Mesenchymal stem cell (in vitro differentiated cells and primary cell): ENCODE measurements around the gene TLR7.

Source experiments
- DNase-seq: peaks from one replicate; pipeline ENCODE4 v3.0.0-alpha.2; 2013
- H2AFZ ChIP-seq: one replicate; pipeline ENCODE4 v1.6.1; 2013; ENCODE audit warnings: low read depth, mild to moderate bottlenecking, control low read depth, inconsistent platforms, low read length, moderate library complexity
- H2AK5ac ChIP-seq: 2 replicates; pipeline ENCODE4 v1.6.1; 2013; ENCODE audit warnings: low read length, moderate library complexity, mild to moderate bottlenecking, inconsistent platforms; ENCODE audit not compliant: severe bottlenecking
- H2BK120ac ChIP-seq: one replicate; pipeline ENCODE4 v1.6.1; 2013; ENCODE audit warnings: low read depth, mild to moderate bottlenecking, inconsistent platforms, low read length, moderate library complexity
- H2BK12ac ChIP-seq, 2 experiments: one replicate each; pipeline ENCODE4 v1.6.1; 2013; ENCODE audit warnings: inconsistent platforms in 2 of 2, low read length in 2 of 2, mild to moderate bottlenecking in 2 of 2, moderate library complexity in 2 of 2, control low read depth in 1 of 2
- H2BK15ac ChIP-seq: one replicate; pipeline ENCODE4 v1.6.1; 2013; ENCODE audit warnings: mild to moderate bottlenecking, low read depth, inconsistent platforms; ENCODE audit not compliant: poor library complexity, severe bottlenecking
- H2BK5ac ChIP-seq: 2 replicates; pipeline ENCODE4 v1.6.1; 2013; ENCODE audit warnings: low read depth, mild to moderate bottlenecking, low read length, control low read depth, inconsistent platforms; ENCODE audit not compliant: poor library complexity, severe bottlenecking
- H3K14ac ChIP-seq, 2 experiments: one replicate each; pipeline ENCODE4 v1.6.1; 2013; ENCODE audit warnings: inconsistent platforms in 2 of 2, low read length in 2 of 2, control low read depth in 1 of 2, mild to moderate bottlenecking in 1 of 2, moderate library complexity in 1 of 2
- H3K18ac ChIP-seq, 2 experiments: one replicate each; pipeline ENCODE4 v1.6.1; 2013; ENCODE audit warnings: inconsistent platforms in 2 of 2, low read length in 2 of 2, control low read depth in 1 of 2, low read depth in 1 of 2, mild to moderate bottlenecking in 1 of 2
- H3K23ac ChIP-seq, 2 experiments: one replicate each; pipeline ENCODE4 v1.6.1; 2013; ENCODE audit warnings: inconsistent platforms in 2 of 2, low read length in 2 of 2, mild to moderate bottlenecking in 2 of 2, moderate library complexity in 2 of 2, control low read depth in 1 of 2
- H3K27ac ChIP-seq: 2 replicates; pipeline ENCODE4 v1.5.1; 2013; ENCODE audit warnings: mild to moderate bottlenecking, moderate library complexity, low read length, control low read depth, inconsistent platforms; ENCODE audit not compliant: poor library complexity, severe bottlenecking
- H3K27me3 ChIP-seq, 2 experiments: 2 replicates each; pipeline versions ENCODE4 v1.6.1 to v1.7.0; 2013; ENCODE audit warnings: low read length in 2 of 2, mild to moderate bottlenecking in 2 of 2, moderate library complexity in 2 of 2, control low read depth in 1 of 2, inconsistent platforms in 1 of 2; ENCODE audit not compliant: control insufficient read depth in 1 of 2, insufficient read depth in 1 of 2
- H3K36me3 ChIP-seq, 2 experiments: 2 replicates each; pipeline versions ENCODE4 v1.6.1 to v1.7.0; 2013; ENCODE audit warnings: low read length in 2 of 2, control low read depth in 1 of 2, inconsistent platforms in 1 of 2, low read depth in 1 of 2, mild to moderate bottlenecking in 1 of 2; ENCODE audit not compliant: insufficient read depth in 2 of 2, control insufficient read depth in 1 of 2
- H3K4ac ChIP-seq, 2 experiments: one replicate each; pipeline ENCODE4 v1.6.1; 2013; ENCODE audit warnings: inconsistent platforms in 2 of 2, low read length in 2 of 2, mild to moderate bottlenecking in 2 of 2, moderate library complexity in 2 of 2, control low read depth in 1 of 2, low read depth in 1 of 2
- H3K4me1 ChIP-seq: 2 replicates; pipeline ENCODE4 v1.6.1; 2013; ENCODE audit warnings: low read depth, low read length, control low read depth; ENCODE audit not compliant: control insufficient read depth, insufficient read depth
- H3K4me2 ChIP-seq: 2 replicates; pipeline ENCODE4 v1.6.1; 2013; ENCODE audit warnings: low read length, mild to moderate bottlenecking, inconsistent platforms; ENCODE audit not compliant: poor library complexity, severe bottlenecking
- H3K4me3 ChIP-seq, 2 experiments: 2 replicates each; pipeline versions ENCODE4 v1.5.1 to v1.7.0; 2013; ENCODE audit warnings: low read length in 2 of 2, mild to moderate bottlenecking in 2 of 2, control low read depth in 1 of 2, low read depth in 1 of 2; ENCODE audit not compliant: insufficient read depth in 1 of 2
- H3K79me1 ChIP-seq: replicated peaks from 2 replicates; pipeline ENCODE4 v1.6.1; 2013; ENCODE audit warnings: mild to moderate bottlenecking, control low read depth, low read length, inconsistent platforms; ENCODE audit not compliant: poor library complexity, severe bottlenecking
- H3K9ac ChIP-seq: 2 replicates; pipeline ENCODE4 v1.7.0; 2013; ENCODE audit warnings: mild to moderate bottlenecking, low read length, moderate library complexity
- H3K9me3 ChIP-seq: 2 replicates; pipeline ENCODE4 v1.7.0; 2013; ENCODE audit warnings: mild to moderate bottlenecking, low read length; ENCODE audit not compliant: control insufficient read depth
- H4K8ac ChIP-seq: one replicate; pipeline ENCODE4 v1.6.1; 2013; ENCODE audit warnings: inconsistent platforms, mild to moderate bottlenecking, low read length, moderate library complexity
- H4K91ac ChIP-seq: one replicate; pipeline ENCODE4 v1.6.1; 2013; ENCODE audit warnings: mild to moderate bottlenecking, low read length, inconsistent platforms
- WGBS: methylation state at CpG from one replicate; pipeline ENCODE4 v1.1.7; 2013; ENCODE audit warnings: mixed read lengths; 5-methylcytosine and 5-hydroxymethylcytosine counted together

Gene TLR7

GRCh38 chrX:12920990-12921389 lies 54.1 kb downstream of the TLR7 start:
- 75% methylated on average over 6 of the region's 8 CpGs for WGBS
- no peak overlapping the region for H3K27ac ChIP-seq
- H3K14ac ChIP-seq = no peak overlapping the region
- no peak overlapping the region for H3K4me2 ChIP-seq
- H3K4me3 ChIP-seq = no peak overlapping the region
- no peak overlapping the region for H2BK15ac ChIP-seq
- H3K36me3 ChIP-seq = no peaks in the 10 kb centered on the region
- no peak overlapping the region for H3K18ac ChIP-seq
- no peaks in the 10 kb centered on the region for H3K4me1 ChIP-seq
- H2BK5ac ChIP-seq = no peak overlapping the region
- H2AK5ac ChIP-seq = no peak overlapping the region
- no peaks in the 10 kb centered on the region for H3K9me3 ChIP-seq
- H3K27me3 ChIP-seq = peaks cover 0 to 6% of the 10 kb centered on the region in 2 experiments
- H2BK120ac ChIP-seq = no peak overlapping the region
- H2BK12ac ChIP-seq = no peak overlapping the region
- no peak overlapping the region for H2AFZ ChIP-seq
- no peaks in the 10 kb centered on the region for H3K79me1 ChIP-seq
- no peak overlapping the region for H3K4ac ChIP-seq
- H3K23ac ChIP-seq = no peak overlapping the region
- H4K8ac ChIP-seq = no peak overlapping the region
- no peak overlapping the region for H4K91ac ChIP-seq
- DNase-seq = no peak
- no peak overlapping the region for H3K9ac ChIP-seq

GRCh38 chrX:12921886-12922598 lies 55.2 kb downstream of the TLR7 start:
- Histone ChIP-seq H3K18ac (no peak overlapping the region), H3K14ac (no peak overlapping the region), H3K4me2 (no peak overlapping the region), H3K9me3 (no peaks in the 10 kb centered on the region), H4K8ac (no peak overlapping the region), H3K4me3 (no peak overlapping the region), H3K27ac (no peak overlapping the region), H3K27me3 (peaks cover 0 to 2% of the 10 kb centered on the region in 2 experiments), H2AFZ (no peak overlapping the region), H3K9ac (no peak overlapping the region), H3K23ac (no peak overlapping the region), H3K36me3 (no peaks in the 10 kb centered on the region), H2BK120ac (no peak overlapping the region), H3K79me1 (no peaks in the 10 kb centered on the region), H3K4ac (no peak overlapping the region), H3K4me1 (no peaks in the 10 kb centered on the region), H2BK12ac (no peak overlapping the region), H2BK5ac (no peak overlapping the region), H2AK5ac (no peak overlapping the region), H2BK15ac (no peak overlapping the region), H4K91ac (no peak overlapping the region)
- DNase-seq = no peak
- 89% methylated on average over 4 of the region's 10 CpGs for WGBS

DNA sequence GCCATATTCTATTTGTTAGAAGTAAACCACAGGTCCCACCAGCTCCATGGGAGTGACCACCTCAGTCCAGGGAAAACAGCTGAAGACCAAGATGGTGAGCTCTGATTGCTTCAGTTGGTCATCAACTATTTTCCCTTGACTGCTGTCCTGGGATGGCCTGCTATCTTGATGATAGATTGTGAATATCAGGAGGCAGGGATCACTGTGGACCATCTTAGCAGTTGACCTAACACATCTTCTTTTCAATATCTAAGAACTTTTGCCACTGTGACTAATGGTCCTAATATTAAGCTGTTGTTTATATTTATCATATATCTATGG lies 55.7 kb downstream of the TLR7 start:
- no peak overlapping the region for H2AK5ac ChIP-seq

DNA sequence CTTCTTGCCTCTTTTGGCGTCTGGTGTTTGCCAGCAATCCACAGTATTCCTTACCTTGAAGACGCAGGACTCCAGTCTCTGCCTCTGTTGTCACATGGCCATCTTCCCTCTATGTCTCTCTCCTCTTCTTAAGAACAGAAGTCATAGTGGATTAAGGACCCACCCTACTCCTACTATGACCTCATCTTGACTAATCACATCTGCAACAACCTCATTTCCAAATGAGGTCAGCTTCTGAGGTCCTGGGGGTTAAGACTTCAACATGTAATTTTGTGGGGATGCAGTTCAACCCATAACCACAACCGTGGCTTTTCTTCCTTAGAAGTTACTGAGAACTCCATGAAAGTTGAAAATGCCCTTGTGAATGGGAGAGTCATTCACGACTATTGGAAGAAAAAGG lies 62.8 kb downstream of the TLR7 start:
- Histone ChIP-seq H2BK5ac (no peak overlapping the region), H3K18ac (no peak overlapping the region), H2AFZ (no peak overlapping the region), H2BK12ac (no peak overlapping the region), H3K4ac (no peak overlapping the region), H3K14ac (no peak overlapping the region), H2BK15ac (no peak overlapping the region), H3K36me3 (no peaks in the 10 kb centered on the region), H3K23ac (no peak overlapping the region), H2AK5ac (no peak overlapping the region), H4K91ac (no peak overlapping the region), H3K4me1 (no peaks in the 10 kb centered on the region), H4K8ac (no peak overlapping the region), H3K27ac (no peak overlapping the region), H2BK120ac (no peak overlapping the region), H3K79me1 (no peaks in the 10 kb centered on the region), H3K27me3 (peaks cover 0 to 4% of the 10 kb centered on the region in 2 experiments), H3K4me3 (no peak overlapping the region), H3K4me2 (no peak overlapping the region), H3K9ac (no peak overlapping the region), H3K9me3 (peaks cover 12% of the 10 kb centered on the region)
- DNase-seq = no peak
- 75% methylated on average over 3 of the region's 4 CpGs for WGBS

More for the DNA sequence above, 55.7 kb downstream of the TLR7 start:
- no peak for DNase-seq
- H3K4me1 ChIP-seq = no peaks in the 10 kb centered on the region
- H3K4me2 ChIP-seq = no peak overlapping the region
- no peak overlapping the region for H3K14ac ChIP-seq
- H2BK120ac ChIP-seq = no peak overlapping the region
- H3K9me3 ChIP-seq = no peaks in the 10 kb centered on the region
- H3K27ac ChIP-seq = no peak overlapping the region
- no peak overlapping the region for H3K9ac ChIP-seq
- H4K91ac ChIP-seq = no peak overlapping the region
- H4K8ac ChIP-seq = no peak overlapping the region
- no peaks in the 10 kb centered on the region for H3K27me3 ChIP-seq
- no peak overlapping the region for H3K18ac ChIP-seq
- H2BK5ac ChIP-seq = no peak overlapping the region
- H2BK12ac ChIP-seq = no peak overlapping the region
- H3K4me3 ChIP-seq = no peak overlapping the region
- H3K79me1 ChIP-seq = no peaks in the 10 kb centered on the region
- H3K23ac ChIP-seq = no peak overlapping the region
- no peaks in the 10 kb centered on the region for H3K36me3 ChIP-seq
- no peak overlapping the region for H3K4ac ChIP-seq
- H2AFZ ChIP-seq = no peak overlapping the region
- H2BK15ac ChIP-seq = no peak overlapping the region
